Urinary bladder (tissue), 4 donors: ENCODE results near the gene RAB11A. TPM values are rescaled to one million over a fixed set of nuclear protein-coding genes. Genes with fewer than 3 reads are reported as not detected.
A peak's percentile ranks its signal among the peaks of the same experiment; 100 is the strongest.
"Not testable (repeated sequence)": the region's sequence is repeated elsewhere in the genome, so short reads cannot be mapped to it uniquely, and the experiment has no call there.

ENCODE experiments used
- DNase-seq: peaks from one replicate; pipeline ENCODE4 v3.0.0-alpha.2; 2015; ENCODE audit errors: extremely low spot score
- H3K27ac ChIP-seq: one replicate; pipeline ENCODE4 v1.5.1; 2013; ENCODE audit warnings: low read depth, mild to moderate bottlenecking, moderate library complexity
- H3K36me3 ChIP-seq: one replicate; pipeline ENCODE4 v1.6.1; 2013; ENCODE audit warnings: mild to moderate bottlenecking, moderate library complexity; ENCODE audit not compliant: insufficient read depth
- H3K4me1 ChIP-seq: one replicate; pipeline ENCODE4 v1.6.1; 2013; ENCODE audit warnings: mild to moderate bottlenecking, moderate library complexity; ENCODE audit not compliant: insufficient read depth
- H3K4me3 ChIP-seq: one replicate; pipeline ENCODE4 v1.5.1; 2013; ENCODE audit warnings: low read depth, low read length
- WGBS: extraction: QIAGEN DNeasy Blood & Tissue Kit; methylation state at CpG from one replicate; pipeline ENCODE4 v1.1.7; 2013; 5-methylcytosine and 5-hydroxymethylcytosine counted together
- polyA plus RNA-seq: library from polyadenylated mRNA; stranded (reverse); fragments of 200-250 nt; gene quantifications from one replicate; pipeline ENCODE4 v1.2.3, GENCODE V29; 2013
- total RNA-seq: library from RNA; depleted of rRNA; stranded (reverse); fragments of >200 nt; gene quantifications from one replicate; pipeline ENCODE4 v1.2.3, GENCODE V29; 2014
- donor health status: healthy with polysubstance abuse.
- donor health status: healthy.

RAB11A gene
- total and polyA plus RNA-seq, 2 donors: 187 to 213 TPM

GRCh38 chr15:65863106-65863505 is 6.2 kb upstream of the RAB11A start:
- Histone ChIP-seq H3K36me3 (no peaks in the 10 kb centered on the region), H3K4me1 (no peaks in the 10 kb centered on the region), H3K27ac (no peak overlapping the region), H3K4me3 (no peak overlapping the region)
- WGBS: 90% methylated on average over 6 of the region's 6 CpGs
- no peak for DNase-seq

- Histone ChIP-seq H3K4me1 (no peaks in the 10 kb centered on the region), H3K4me3 (no peak overlapping the region), H3K36me3 (no peaks in the 10 kb centered on the region), H3K27ac (no peak overlapping the region)
- WGBS: 87% methylated on average over 3 of the region's 3 CpGs
- DNase-seq: no peak
Observed at GRCh38 chr15:65867244-65867643, 2.0 kb upstream of the RAB11A start.

GRCh38 chr15:65867933-65868332 is 1.4 kb upstream of the RAB11A start:
- H3K27ac ChIP-seq, DNase-seq, H3K4me1 ChIP-seq, H3K36me3 ChIP-seq, H3K4me3 ChIP-seq: not testable (repeated sequence)
- 93% methylated on average over 6 of the region's 6 CpGs for WGBS

- no peaks in the 10 kb centered on the region for H3K36me3 ChIP-seq
- 62% methylated on average over 11 of the region's 11 CpGs for WGBS
- H3K27ac ChIP-seq: peak overlapping the region; percentile 99
- H3K4me1 ChIP-seq: no peaks in the 10 kb centered on the region
- H3K4me3 ChIP-seq: peak overlapping the region; percentile 51
- no peak for DNase-seq
Observed at GRCh38 chr15:65868546-65869125, 655 bp upstream of the RAB11A start.

- Histone ChIP-seq H3K36me3 (peaks cover 2% of the 10 kb centered on the region), H3K4me3 (peak overlapping the region; percentile 51), H3K4me1 (no peaks in the 10 kb centered on the region), H3K27ac (peak overlapping the region; percentile 99)
- DNase-seq: peak; percentile 33
- under 1% methylated on average over 43 of the region's 43 CpGs for WGBS
Observed at GRCh38 chr15:65869954-65870871, 922 bp downstream of the RAB11A start.

- 35% methylated on average over 2 of the region's 2 CpGs for WGBS
- Histone ChIP-seq H3K4me1 (no peaks in the 10 kb centered on the region), H3K27ac (no peak overlapping the region), H3K36me3 (peaks cover 2% of the 10 kb centered on the region), H3K4me3 (peak overlapping the region; percentile 51)
- DNase-seq: no peak
Observed at GRCh38 chr15:65870889-65871533, 1.7 kb downstream of the RAB11A start.

- 90% methylated on average over 9 of the region's 9 CpGs for WGBS
- H3K27ac ChIP-seq, H3K4me1 ChIP-seq, H3K4me3 ChIP-seq, H3K36me3 ChIP-seq, DNase-seq: not testable (repeated sequence)
Observed at GRCh38 chr15:65871886-65872285, 2.6 kb downstream of the RAB11A start.

GRCh38 chr15:65872596-65872995 is 3.3 kb downstream of the RAB11A start:
- H3K4me3 ChIP-seq, H3K4me1 ChIP-seq, DNase-seq, H3K36me3 ChIP-seq, H3K27ac ChIP-seq: not testable (repeated sequence)
- WGBS: 83% methylated on average over 5 of the region's 5 CpGs

- H3K36me3 ChIP-seq: peaks cover 2% of the 10 kb centered on the region
- no peak overlapping the region for H3K27ac ChIP-seq
- H3K4me1 ChIP-seq: no peaks in the 10 kb centered on the region
- no peak for DNase-seq
- H3K4me3 ChIP-seq: no peak overlapping the region
Observed at GRCh38 chr15:65873256-65873655, 4.0 kb downstream of the RAB11A start.

- 88% methylated on average over 1 of the region's 1 CpG for WGBS
Observed at GRCh38 chr15:65875458-65875857, 6.2 kb downstream of the RAB11A start.

GRCh38 chr15:65877749-65878148 is 8.5 kb downstream of the RAB11A start:
- DNase-seq: no peak
- Histone ChIP-seq H3K4me3 (no peak overlapping the region), H3K27ac (no peak overlapping the region), H3K4me1 (no peaks in the 10 kb centered on the region), H3K36me3 (peaks cover 2% of the 10 kb centered on the region)
- 87% methylated on average over 3 of the region's 3 CpGs for WGBS

More at GRCh38 chr15:65875458-65875857, 6.2 kb downstream of the RAB11A start:
- no peak for DNase-seq
- Histone ChIP-seq H3K27ac (no peak overlapping the region), H3K4me1 (no peaks in the 10 kb centered on the region), H3K4me3 (no peak overlapping the region), H3K36me3 (peaks cover 2% of the 10 kb centered on the region)

- 81% methylated on average over 3 of the region's 3 CpGs for WGBS
- Histone ChIP-seq H3K27ac (no peak overlapping the region), H3K4me3 (no peak overlapping the region), H3K4me1 (no peaks in the 10 kb centered on the region), H3K36me3 (peaks cover 2% of the 10 kb centered on the region)
- no peak for DNase-seq
Observed at GRCh38 chr15:65881766-65882434, 12.6 kb downstream of the RAB11A start.

- peaks cover 6% of the 10 kb centered on the region for H3K36me3 ChIP-seq
- DNase-seq: no peak
- no peak overlapping the region for H3K4me3 ChIP-seq
- no peak overlapping the region for H3K27ac ChIP-seq
- no peaks in the 10 kb centered on the region for H3K4me1 ChIP-seq
- 92% methylated on average over 6 of the region's 6 CpGs for WGBS
Observed at GRCh38 chr15:65883571-65883970, 14.3 kb downstream of the RAB11A start.
